SK-N-MC (cell line): ENCODE data around the gene UBE2F.

ENCODE experiments used
- EZH2 ChIP-seq: fragments of 200-600 bp; sonication (generic); IDR thresholded peaks from one replicate; pipeline ENCODE4 v1.6.1; 2017; ENCODE audit warnings: antibody characterized with exemption
- POLR2AphosphoS5 ChIP-seq: IDR thresholded peaks from 2 replicates; pipeline ENCODE4 v1.6.1; 2012; ENCODE audit warnings: mild to moderate bottlenecking, low read depth, low read length, borderline replicate concordance

GRCh38 chr2:237923481-237924163, 43.2 kb upstream of the UBE2F start:
- TF ChIP-seq EZH2 (no peak), POLR2AphosphoS5 (no peak)
